NCI-H187 (cell line): ENCODE data around the gene CD99L2.
"Not testable (repeated sequence)": the region's sequence is repeated elsewhere in the genome, so short reads cannot be mapped to it uniquely, and the experiment has no call there.

Source experiments
- DNase-seq, 2 experiments: peaks; one replicate each; lab custom pipeline; 2025; lab: John Stamatoyannopoulos, UW

CD99L2 gene

DNA sequence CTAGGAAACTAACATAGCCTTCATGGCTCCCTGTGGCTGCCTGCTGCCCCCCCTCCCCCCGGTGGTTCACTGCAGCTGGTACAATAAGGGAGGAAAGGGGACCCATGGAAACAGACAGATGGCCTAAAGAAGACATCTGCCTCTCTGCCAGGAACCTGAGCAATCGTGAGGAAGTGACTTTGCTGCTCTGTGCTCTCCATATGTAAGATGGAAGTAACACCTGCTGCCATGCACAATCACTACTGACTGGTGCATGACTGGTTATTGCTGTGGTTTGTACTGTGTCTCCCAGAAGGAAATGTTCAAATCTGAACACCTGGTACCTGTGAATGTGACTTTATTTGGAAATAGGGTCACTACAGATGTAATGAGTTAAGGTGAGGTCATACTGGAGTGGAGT, 43.6 kb downstream of the CD99L2 start:
- DNase-seq, result peak in 1 of 2 experiments; percentile 25

DNA sequence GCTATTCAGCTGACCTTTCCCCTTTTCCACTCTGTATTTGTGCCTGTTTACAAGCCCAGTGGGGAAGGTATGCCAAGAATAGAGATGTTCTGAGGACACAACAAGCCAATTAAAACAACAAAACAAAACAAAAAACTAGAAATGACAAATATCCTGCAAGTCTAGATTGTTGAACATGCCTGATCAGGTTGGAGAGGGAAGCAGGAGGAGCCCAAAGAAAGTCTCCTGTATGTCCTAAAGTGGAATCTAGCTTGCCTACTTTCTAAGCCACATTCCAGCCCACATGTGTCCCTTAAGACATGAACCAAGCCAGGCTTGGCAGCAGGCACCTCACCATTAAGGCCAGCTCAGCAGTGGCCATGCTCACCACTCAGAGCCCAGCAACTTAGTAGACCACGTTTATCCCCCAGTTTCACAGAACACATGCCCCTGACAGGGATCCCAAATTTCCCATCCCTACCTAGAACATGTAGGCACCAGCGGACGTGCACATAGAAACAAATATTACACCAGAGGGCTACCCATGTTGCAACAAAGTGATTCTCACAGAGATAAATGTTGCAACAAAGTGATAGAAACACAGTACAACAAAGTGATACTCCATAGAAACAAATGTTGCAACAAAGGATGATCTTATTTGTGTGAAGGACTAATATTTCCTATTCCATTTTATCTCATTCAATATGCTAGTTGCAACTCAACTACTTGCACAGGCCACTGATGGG, 48.3 kb downstream of the CD99L2 start:
- no peak for DNase-seq

DNA sequence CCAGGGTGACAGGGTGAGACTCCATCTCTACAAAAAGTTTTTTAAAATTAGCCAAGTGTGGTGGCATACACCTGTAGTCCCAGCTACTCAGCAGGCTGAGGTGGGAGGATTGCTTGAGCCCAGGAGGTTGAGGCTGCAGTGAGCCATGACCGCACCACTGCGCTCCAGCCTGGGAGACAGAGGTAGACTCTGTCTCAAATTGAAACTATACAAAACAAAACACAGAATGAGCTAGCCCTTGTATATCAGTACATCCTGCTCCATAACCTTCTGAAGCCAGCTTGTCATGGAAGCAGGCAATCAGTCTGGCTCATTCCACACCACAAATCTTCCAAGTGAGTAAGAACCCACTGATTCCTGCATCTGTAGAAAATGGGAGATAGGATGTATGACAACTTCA, 49.0 kb downstream of the CD99L2 start:
- DNase-seq, result no peak

DNA sequence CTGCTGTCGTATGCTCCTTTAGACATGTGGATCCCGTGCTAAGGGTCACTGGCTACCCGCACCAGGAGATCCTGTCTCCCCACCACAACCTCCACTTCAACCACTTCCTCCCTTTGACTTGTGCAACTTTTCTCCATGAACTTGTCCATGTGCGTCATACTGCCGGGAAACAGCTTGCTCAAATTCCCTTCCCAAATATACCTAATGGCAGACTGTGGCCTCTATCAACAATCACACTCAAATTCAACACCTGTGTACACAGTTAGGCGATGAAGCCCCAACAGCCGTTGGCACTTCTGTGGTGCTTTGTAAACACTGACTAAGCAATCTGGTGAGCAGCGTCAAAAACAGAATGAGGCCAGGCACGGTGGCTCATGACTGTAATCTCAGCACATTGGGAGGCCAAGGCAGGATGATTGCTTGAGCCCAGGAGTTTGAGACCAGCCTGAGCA, 49.5 kb downstream of the CD99L2 start:
- peak in 1 of 2 experiments; percentile 25 for DNase-seq

DNA sequence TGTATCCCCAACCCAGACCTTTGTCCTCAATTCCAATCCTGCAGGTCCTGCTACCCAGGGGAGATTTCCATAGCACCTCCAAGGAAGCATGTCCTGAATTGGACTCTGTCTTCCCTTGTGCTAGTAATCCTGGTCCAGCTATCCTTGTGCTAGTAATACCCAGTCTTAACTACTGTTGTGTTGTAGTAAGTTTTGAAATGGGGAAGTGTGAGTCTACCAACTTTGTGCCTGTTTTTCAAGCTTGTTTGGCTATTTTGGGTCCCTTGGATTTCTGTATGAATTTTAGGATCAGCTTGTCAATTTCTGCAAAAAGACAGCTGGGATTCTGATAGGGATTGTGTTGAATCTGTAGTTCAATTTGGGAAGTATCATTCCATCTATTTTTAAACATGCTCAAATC, 51.4 kb downstream of the CD99L2 start:
- DNase-seq, result no peak

DNA sequence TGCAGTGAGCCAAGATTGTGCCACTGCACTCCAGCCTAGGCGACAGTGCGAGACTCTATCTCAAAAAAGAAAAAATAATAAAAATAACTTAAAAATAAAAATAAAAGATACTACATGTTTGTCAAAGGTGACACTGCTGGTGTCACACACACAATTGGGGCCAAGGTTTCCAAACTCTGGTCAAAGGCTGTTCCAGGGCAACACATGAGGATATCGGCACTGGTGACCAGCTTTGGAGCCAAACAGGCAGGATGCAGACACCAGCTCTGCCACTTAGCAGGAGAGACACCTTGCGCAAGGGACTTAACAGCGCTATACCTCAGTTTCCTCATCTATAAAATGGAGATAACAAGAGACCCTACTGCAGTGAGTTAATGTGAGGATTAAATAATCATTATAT, 52.3 kb downstream of the CD99L2 start:
- DNase-seq, result no peak

DNA sequence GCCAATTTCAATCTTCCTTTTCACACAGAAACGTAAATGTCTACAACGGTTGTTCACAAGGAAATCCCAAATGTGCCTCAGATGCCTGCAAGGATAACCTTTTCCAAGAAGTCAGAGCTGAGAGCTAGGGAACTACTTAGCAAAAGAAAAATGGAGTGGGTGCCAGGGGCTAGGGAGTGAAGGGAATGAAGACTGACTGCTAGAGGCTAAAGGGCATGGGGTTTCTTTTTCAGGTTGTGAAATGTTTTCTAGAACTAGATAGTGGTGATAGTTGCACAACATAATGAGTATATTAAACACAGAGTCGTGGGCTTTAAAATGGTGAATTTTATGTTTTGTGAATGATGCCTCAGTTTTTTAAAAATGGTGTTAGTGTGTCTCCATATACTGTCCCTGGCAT, 53.4 kb downstream of the CD99L2 start:
- no peak for DNase-seq

DNA sequence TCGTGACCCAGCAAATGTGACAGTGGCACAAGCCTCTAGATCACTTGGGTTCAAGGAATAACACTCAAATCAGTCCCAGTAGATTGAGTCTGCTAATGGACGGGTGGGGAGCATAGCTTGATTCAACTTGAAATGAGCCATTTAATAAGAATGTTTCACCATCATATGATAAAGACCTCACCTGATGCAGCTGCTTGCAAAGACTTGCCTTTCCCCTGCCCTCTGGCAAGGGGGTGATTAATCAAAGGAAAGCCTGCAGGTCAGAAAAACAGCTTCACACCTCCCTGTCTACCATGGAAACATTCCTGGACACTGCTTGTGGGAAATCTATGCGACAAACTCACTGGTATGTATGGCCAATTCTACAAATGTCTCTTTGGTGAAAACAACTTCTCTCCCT, 54.5 kb downstream of the CD99L2 start:
- DNase-seq, result peak in 1 of 2 experiments; percentile 21

DNA sequence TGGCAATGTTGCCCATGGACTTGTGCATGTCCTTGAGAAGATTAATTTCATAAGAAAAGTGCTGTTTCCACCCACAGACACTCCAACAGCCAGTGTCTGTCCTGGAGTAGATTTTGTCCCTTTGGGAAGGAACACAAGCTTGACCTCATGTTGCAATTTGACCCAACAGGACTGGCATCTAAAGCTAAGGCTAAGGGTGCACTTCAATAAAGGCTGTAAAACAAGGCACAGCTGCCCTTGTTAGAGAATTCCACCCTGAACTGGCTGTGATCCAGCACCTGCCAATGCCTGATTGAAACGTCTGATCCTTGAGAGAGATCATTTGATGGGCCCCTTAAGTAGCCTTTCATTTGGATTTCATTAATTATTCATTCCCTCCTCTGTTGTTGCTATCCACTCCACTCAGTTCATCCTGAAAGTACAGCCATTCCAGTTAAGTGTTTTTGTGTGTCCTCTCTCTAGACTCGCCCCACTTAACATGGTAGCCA, 56.2 kb downstream of the CD99L2 start:
- peak; percentile 79 to 85 for DNase-seq

DNA sequence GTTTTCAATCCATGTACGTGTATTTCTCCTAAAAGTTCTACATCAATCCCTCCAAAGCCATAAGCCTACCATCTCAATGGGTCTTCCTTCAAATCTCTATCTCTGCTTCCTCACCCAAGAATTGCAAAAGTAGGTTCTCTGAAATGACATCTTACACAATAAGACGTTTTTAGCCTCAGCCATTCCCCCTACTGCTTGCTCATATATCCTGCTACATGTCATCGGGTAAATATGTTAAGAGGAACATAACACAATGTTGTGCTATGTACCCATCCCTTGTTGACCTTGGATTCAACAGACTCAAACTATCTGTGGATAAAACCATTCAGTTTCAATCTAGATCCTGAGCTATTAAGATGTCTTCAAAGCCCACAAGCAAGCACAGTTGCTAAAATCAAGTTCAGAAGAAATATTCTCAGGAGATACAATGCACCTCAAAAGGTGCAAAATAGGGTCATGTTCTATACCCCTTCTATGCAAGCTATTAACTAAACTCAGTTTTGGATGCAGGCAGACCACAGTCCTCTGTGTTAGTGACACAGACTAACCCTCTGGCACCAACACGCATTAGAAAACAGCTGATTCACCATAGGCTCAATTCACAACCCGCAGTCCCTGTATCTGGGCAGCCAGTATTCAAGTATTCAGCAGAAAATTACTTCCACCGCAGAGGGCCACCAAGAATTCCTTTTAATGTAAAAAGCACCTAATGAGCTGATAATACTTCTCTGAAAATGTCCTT, 56.8 kb downstream of the CD99L2 start:
- no peak for DNase-seq

DNA sequence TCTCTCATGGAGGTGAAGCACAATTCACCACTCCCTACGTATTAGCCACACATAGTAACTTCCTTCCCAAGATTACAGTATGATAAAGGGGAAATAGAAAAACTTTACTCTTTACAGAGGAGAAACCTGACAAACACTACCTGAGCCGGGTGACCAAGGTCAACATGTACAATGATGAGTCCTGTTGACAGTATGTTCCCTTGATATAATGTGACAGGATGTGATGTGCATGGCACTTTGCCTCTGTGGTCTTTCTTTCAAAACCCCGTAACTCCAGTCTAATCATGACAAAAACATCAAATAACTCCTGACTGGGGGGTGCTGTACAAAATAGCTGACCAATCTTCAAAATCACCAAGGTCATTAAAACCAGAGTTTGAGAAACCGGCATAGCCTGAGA, 60.6 kb downstream of the CD99L2 start:
- DNase-seq, result no peak

DNA sequence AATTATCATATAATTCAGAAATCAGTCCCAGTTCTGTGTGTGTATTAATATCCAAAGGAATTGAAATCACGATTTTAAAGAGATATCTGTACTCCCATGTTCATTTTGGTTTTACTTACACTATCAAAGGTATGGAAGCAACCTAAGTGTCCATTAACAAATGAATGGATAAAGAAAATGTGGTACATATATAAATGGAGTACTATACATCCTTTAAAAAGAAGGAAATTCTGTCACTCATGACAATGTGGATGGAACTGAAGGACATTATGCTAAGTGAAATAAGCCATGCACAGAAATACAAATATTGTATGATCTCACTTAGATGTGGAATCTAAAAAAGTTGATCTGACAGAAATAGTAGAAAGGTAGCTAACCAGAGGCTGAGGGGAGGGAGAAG, 63.8 kb downstream of the CD99L2 start:
- no peak for DNase-seq

DNA sequence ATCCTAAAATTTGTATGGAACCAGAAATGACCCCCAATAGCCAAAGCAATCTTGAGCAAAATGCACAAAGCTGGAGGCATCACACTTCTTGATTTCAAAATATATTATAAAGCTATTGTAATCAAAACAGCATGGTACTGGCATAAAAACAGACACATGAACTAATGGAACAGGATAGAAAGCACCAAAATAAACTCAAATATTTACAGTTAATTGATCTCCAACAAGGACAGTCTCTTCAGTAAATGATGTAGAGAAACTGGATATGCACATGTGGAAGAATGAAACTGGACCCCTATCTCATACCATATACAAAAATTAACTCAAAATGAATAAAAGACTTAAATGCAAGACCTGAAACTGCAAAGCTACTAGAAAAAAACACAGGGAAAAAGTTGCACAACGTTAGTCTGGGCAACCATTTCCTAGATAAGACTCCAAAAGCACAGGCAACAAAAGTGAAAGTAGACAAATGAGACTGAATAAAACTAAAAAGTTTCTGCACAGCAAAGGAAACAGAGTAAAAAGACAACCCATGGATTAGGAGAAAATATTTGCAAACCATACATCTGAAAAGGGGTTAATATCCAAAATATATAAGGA, 64.9 kb downstream of the CD99L2 start:
- no peak for DNase-seq

DNA sequence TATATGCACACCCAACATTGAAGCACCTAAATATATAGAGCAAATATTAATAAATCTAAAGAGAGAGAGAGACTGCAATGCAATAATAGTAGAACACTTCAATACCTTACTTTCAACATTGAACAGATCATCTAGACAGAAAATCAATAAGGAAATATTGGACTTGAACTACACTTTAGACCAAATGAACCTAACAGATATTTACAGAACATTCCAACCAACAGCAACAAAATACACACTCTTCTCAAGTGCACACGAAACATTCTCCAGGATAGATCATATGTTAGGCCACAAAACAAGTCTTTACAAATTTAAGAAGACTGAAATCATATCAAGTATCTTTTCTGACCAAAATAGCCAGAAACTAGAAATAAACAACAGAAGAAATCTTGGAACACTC, 66.6 kb downstream of the CD99L2 start:
- DNase-seq, result no peak

DNA sequence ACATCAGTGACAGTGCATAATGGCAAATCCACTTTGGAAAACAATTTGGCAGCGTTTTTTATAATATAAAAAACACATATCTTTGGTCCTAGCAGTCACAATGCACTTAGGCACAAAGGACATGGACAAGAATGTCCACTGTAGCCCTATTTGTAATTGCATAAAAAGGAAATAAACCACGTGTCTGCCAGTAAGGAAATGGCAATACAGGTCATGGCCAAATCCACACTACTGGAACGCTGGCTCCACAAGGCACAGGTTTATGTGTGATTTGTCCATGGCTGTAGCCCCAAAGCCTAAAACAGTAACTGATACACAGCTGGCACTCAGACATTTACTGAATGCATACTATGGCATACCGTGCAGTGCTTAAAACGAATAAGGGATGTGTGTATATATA, 69.7 kb downstream of the CD99L2 start:
- DNase-seq, result no peak

DNA sequence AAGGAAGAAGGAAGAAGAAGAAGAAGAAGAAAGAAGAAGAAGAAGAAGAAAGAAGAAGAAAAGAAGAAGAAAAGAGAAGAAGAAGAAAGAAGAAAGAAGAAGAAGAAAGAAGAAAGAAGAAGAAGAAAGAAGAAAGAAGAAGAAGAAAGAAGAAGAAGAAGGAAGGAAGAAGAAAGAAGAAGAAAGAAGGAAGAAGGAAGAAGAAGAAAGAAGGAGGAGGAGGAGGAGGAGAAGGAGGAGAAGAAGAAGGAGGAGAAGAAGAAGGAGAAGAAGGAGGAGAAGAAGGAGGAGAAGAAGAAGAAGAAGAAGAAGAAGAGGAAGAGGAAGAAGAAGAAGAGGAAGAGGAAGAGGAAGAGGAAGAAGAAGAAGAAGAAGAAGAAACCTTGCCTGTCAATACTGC, 74.1 kb downstream of the CD99L2 start:
- not testable (repeated sequence) for DNase-seq

DNA sequence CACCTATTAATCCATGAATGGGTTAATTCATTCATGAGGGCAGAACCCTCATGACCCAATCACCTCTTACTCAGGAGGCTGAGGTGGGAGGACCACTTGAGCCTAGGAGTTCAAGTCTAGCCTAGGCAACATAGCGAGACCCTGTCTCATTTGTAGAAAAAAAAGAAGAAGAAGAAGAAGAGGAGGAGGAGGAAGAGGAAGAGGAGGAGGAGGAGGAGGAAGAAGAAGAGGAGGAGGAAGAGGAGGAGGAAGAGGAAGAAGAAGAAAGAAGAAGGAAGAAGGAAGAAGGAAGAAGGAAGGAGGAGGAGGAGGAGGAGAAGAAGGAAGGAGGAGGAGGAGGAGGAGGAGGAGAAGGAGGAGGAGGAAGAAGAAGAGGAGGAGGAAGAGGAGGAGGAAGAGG, 74.6 kb downstream of the CD99L2 start:
- DNase-seq, result not testable (repeated sequence)

DNA sequence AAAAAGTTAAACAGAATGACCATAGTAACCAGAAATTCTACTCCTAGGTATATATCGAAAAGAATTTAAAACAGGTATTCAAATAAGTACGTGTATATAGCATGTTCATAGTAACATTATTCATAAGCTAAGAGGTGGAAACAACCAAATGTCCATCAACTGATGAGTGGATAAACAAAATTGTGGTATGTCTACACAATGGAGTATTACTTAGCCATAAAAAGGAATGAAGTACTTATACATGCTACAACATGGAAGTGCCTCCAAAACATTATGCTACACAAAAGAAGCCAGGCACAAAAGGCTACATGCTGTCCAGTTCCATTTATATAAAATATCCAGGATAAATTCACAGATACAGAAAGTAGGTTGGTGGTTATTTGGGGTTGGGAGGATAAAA, 76.5 kb downstream of the CD99L2 start:
- no peak for DNase-seq

DNA sequence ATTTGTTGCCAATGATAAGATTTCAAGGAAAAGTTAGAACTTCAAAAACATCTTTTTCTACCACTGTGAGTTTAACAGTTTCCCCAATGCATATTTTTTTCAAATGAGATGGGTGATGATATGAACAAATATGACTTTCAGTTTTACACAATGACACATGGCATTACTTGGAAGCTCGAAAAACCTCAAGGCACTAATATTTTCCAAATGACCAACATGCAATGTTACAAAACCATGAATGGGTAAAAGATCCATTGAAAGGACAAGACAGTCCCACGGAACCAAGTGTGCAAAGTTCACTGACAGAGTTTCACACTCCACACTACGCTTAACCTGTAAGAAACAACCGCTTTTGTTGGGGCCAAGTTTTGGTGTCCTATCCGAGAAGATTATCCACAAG, 84.5 kb downstream of the CD99L2 start:
- no peak for DNase-seq

DNA sequence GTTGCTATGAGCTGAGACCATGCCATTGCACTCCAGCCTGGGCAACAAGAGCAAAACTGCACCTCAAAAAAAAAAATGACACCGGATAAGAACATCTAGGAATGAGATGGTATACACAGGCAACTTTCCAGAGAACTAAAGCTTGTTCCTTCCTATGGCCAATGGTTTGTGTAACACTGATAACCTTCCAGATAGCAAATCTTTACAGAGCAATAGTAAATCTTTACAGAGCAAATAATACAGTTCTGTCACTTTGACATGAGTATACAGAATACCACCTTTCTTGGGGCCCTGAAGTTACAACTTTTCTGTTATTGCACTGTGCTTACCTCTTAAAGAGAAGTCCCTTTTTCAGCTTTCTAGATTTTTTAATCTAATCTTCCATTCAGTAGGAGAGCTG, 91.6 kb downstream of the CD99L2 start:
- DNase-seq, result no peak

DNA sequence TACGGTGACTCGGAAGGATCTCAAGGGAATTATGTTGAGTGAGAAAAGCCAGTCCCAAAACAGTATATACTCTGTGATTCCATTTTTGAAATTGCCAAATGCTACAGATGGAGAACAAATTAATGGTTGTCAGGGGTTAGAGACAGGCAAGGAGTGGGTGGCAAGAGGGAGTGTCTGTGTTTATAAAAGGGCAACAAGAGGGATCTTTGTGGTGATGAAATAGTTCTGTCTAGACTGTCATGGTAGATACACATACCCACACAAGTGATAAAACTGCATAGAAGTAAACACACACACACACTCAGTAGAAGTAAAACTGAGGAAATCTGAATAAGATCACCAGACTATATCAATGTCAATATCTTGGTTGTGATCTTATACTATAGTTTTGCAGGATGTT, 92.7 kb downstream of the CD99L2 start:
- DNase-seq, result no peak

DNA sequence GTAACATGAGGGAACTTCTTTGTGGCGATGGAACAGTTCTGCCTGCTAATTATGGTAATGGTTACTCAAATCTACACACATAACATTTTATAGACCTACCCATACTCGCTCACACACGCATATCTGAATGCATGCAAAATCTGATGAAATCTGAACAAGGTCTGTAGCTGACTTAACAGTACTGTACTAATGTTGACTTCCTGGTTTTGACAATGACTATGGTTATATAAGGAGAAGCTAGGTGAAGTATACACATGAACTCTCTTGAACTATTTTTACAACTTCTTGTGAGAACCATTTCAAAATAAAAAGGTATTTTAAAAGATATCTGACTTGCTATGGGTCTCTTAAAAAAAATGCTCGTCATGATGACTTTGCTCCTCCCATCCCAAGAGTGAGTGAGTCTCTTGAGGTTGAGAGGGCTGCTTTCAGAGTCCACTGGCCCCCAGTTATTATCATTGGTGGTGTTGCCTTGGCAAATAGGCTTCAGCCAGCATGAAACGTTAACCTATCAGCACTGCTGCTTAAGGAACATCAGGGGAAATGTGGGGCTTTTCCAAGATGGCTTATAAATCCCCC, 105.4 kb downstream of the CD99L2 start:
- no peak for DNase-seq

DNA sequence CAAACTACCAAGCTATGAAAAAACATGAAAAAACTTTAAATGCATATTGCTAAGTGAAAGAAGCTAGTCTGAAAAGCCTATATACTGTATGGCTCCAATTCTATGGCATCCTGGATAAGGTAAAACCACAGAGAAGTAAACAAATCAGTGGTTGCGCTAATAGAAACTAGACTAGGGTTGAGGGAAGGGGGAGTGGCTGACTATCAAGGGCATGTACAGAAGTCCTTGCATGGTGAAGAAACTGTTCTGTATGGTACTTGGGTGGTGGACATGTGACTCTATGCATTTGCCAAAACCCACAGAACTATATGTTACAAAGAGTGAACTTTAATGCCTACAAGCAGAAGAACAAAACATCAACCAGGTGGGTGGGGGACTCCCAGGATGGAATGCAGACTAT, 108.4 kb downstream of the CD99L2 start:
- no peak for DNase-seq
